Activated T-cell treated with anti-CD3 and anti-CD28 coated beads, Interleukin-2, amount 50 U/mL, for 4 hours (primary cell): ENCODE results near the gene NIPAL3. TPM values are rescaled to one million over a fixed set of nuclear protein-coding genes. Genes with fewer than 3 reads are reported as not detected.
A peak's percentile ranks its signal among the peaks of the same experiment; 100 is the strongest.
"Not testable (repeated sequence)": the region's sequence is repeated elsewhere in the genome, so short reads cannot be mapped to it uniquely, and the experiment has no call there.

Source experiments
- ATAC-seq, 2 donors: fragments of 200-7000 bp; cut with Tn5 transposase; one replicate each; pipeline ENCODE4 v1.10.0; 2021
- DNase-seq: peaks from one replicate; pipeline ENCODE4 v3.0.0-alpha.2; 2020
- H3K27me3 Mint-ChIP-seq: one replicate; pipeline ENCODE4 v1.8.0; 2021; ENCODE audit warnings: low read depth, mixed read lengths
- H3K36me3 Mint-ChIP-seq: one replicate; pipeline ENCODE4 v1.8.0; 2022; ENCODE audit warnings: mixed read lengths; ENCODE audit not compliant: insufficient read depth
- H3K4me1 Mint-ChIP-seq: one replicate; pipeline ENCODE4 v1.8.0; 2021; ENCODE audit warnings: low read depth, mixed read lengths
- H3K4me3 Mint-ChIP-seq: one replicate; pipeline ENCODE4 v1.8.0; 2021; ENCODE audit warnings: mild to moderate bottlenecking, moderate library complexity, mixed read lengths
- H3K9me3 Mint-ChIP-seq: one replicate; pipeline ENCODE4 v1.8.0; 2021; ENCODE audit warnings: mixed read lengths
- total RNA-seq, 3 donors: library from RNA; stranded (reverse); gene quantifications; one replicate each; pipeline ENCODE4 v1.2.1, GENCODE V29; 2021

NIPAL3 gene
- total RNA-seq, 3 donors from 2014 or later = 24.0 to 31.8 (median 26.8) TPM

GRCh38 chr1:24470592-24470991, 55.0 kb downstream of the NIPAL3 start:
- no peaks in the 10 kb centered on the region for H3K9me3 Mint-ChIP-seq
- H3K4me3 Mint-ChIP-seq = no peak overlapping the region
- H3K27me3 Mint-ChIP-seq = no peaks in the 10 kb centered on the region
- H3K36me3 Mint-ChIP-seq = peaks cover 34% of the 10 kb centered on the region
- ATAC-seq (no peak), DNase-seq (no peak)
- H3K4me1 Mint-ChIP-seq = peaks cover 9% of the 10 kb centered on the region

GRCh38 chr1:24472527-24473251, 57.1 kb downstream of the NIPAL3 start:
- DNase-seq (no peak), ATAC-seq (no peak)
- Mint-ChIP-seq H3K36me3 (peaks cover 26% of the 10 kb centered on the region), H3K9me3 (no peaks in the 10 kb centered on the region), H3K4me1 (peaks cover 16% of the 10 kb centered on the region), H3K27me3 (no peaks in the 10 kb centered on the region), H3K4me3 (no peak overlapping the region)

- ATAC-seq (no peak), DNase-seq (no peak)
- H3K36me3 Mint-ChIP-seq = peaks cover 16% of the 10 kb centered on the region
- no peaks in the 10 kb centered on the region for H3K27me3 Mint-ChIP-seq
- H3K9me3 Mint-ChIP-seq = no peaks in the 10 kb centered on the region
- H3K4me1 Mint-ChIP-seq = peaks cover 15% of the 10 kb centered on the region
- no peak overlapping the region for H3K4me3 Mint-ChIP-seq
Observed at GRCh38 chr1:24474193-24474592, 58.6 kb downstream of the NIPAL3 start.

- Mint-ChIP-seq H3K9me3 (no peaks in the 10 kb centered on the region), H3K4me1 (peaks cover 18% of the 10 kb centered on the region), H3K27me3 (no peaks in the 10 kb centered on the region), H3K4me3 (no peak overlapping the region), H3K36me3 (peaks cover 9% of the 10 kb centered on the region)
- DNase-seq (no peak), ATAC-seq (no peak)
Observed at GRCh38 chr1:24475700-24476099, 60.1 kb downstream of the NIPAL3 start.

GRCh38 chr1:24476571-24476970, 61.0 kb downstream of the NIPAL3 start:
- no peaks in the 10 kb centered on the region for H3K9me3 Mint-ChIP-seq
- H3K4me1 Mint-ChIP-seq = peaks cover 27% of the 10 kb centered on the region
- peaks cover 9% of the 10 kb centered on the region for H3K36me3 Mint-ChIP-seq
- H3K27me3 Mint-ChIP-seq = no peaks in the 10 kb centered on the region
- no peak for DNase-seq
- H3K4me3 Mint-ChIP-seq = no peak overlapping the region
- no peak for ATAC-seq

- Mint-ChIP-seq H3K4me1 (peaks cover 34% of the 10 kb centered on the region), H3K36me3 (peaks cover 8% of the 10 kb centered on the region), H3K4me3 (no peak overlapping the region), H3K9me3 (no peaks in the 10 kb centered on the region), H3K27me3 (no peaks in the 10 kb centered on the region)
- DNase-seq (no peak), ATAC-seq (no peak)
Observed at GRCh38 chr1:24477309-24477708, 61.7 kb downstream of the NIPAL3 start.

GRCh38 chr1:24481101-24481500, 65.5 kb downstream of the NIPAL3 start:
- H3K4me3 Mint-ChIP-seq = peak overlapping the region; percentile 52
- peaks cover 3% of the 10 kb centered on the region for H3K36me3 Mint-ChIP-seq
- no peaks in the 10 kb centered on the region for H3K27me3 Mint-ChIP-seq
- peaks cover 62% of the 10 kb centered on the region for H3K4me1 Mint-ChIP-seq
- peak; percentile 51 for DNase-seq
- ATAC-seq = peak; percentile 81 to 87
- H3K9me3 Mint-ChIP-seq = no peaks in the 10 kb centered on the region

GRCh38 chr1:24481843-24482610, 66.4 kb downstream of the NIPAL3 start:
- Mint-ChIP-seq H3K36me3 (peaks cover 3% of the 10 kb centered on the region), H3K9me3 (no peaks in the 10 kb centered on the region), H3K4me3 (peak overlapping the region; percentile 52), H3K27me3 (no peaks in the 10 kb centered on the region), H3K4me1 (peaks cover 65% of the 10 kb centered on the region)
- ATAC-seq (peak; percentile 33 to 37), DNase-seq (no peak)

- Mint-ChIP-seq H3K4me3 (no peak overlapping the region), H3K36me3 (no peaks in the 10 kb centered on the region), H3K27me3 (no peaks in the 10 kb centered on the region), H3K9me3 (no peaks in the 10 kb centered on the region), H3K4me1 (peaks cover 72% of the 10 kb centered on the region)
- DNase-seq = no peak
- ATAC-seq = peak; percentile 9 to 27
Observed at GRCh38 chr1:24483441-24483840, 67.8 kb downstream of the NIPAL3 start.

GRCh38 chr1:24484199-24484598, 68.6 kb downstream of the NIPAL3 start:
- Mint-ChIP-seq H3K4me1 (peaks cover 79% of the 10 kb centered on the region), H3K27me3 (no peaks in the 10 kb centered on the region), H3K36me3 (no peaks in the 10 kb centered on the region), H3K4me3 (no peak overlapping the region), H3K9me3 (no peaks in the 10 kb centered on the region)
- DNase-seq (no peak), ATAC-seq (no peak)

- no peak for ATAC-seq
Observed at GRCh38 chr1:24486331-24487065, 70.9 kb downstream of the NIPAL3 start.

GRCh38 chr1:24487455-24487854, 71.9 kb downstream of the NIPAL3 start:
- peak overlapping the region; percentile 34 for H3K4me3 Mint-ChIP-seq
- H3K27me3 Mint-ChIP-seq = no peaks in the 10 kb centered on the region
- H3K36me3 Mint-ChIP-seq = peaks cover 5% of the 10 kb centered on the region
- DNase-seq = no peak
- H3K9me3 Mint-ChIP-seq = no peaks in the 10 kb centered on the region
- no peak for ATAC-seq
- H3K4me1 Mint-ChIP-seq = peaks cover 67% of the 10 kb centered on the region

More at GRCh38 chr1:24486331-24487065, 70.9 kb downstream of the NIPAL3 start:
- no peaks in the 10 kb centered on the region for H3K9me3 Mint-ChIP-seq
- peak overlapping the region; percentile 34 for H3K4me3 Mint-ChIP-seq
- H3K27me3 Mint-ChIP-seq = no peaks in the 10 kb centered on the region
- no peak for DNase-seq
- peaks cover 2% of the 10 kb centered on the region for H3K36me3 Mint-ChIP-seq
- H3K4me1 Mint-ChIP-seq = peaks cover 74% of the 10 kb centered on the region

- Mint-ChIP-seq H3K4me1 (peaks cover 61% of the 10 kb centered on the region), H3K4me3 (peak overlapping the region; percentile 42)
- ATAC-seq (peak; percentile 90 to 91), DNase-seq (peak; percentile 62)
- not testable (repeated sequence) for H3K27me3 Mint-ChIP-seq, H3K36me3 Mint-ChIP-seq, H3K9me3 Mint-ChIP-seq
Observed at GRCh38 chr1:24488159-24488558, 72.6 kb downstream of the NIPAL3 start.

- no peak for DNase-seq
- Mint-ChIP-seq H3K4me3 (no peak overlapping the region), H3K36me3 (peaks cover 5% of the 10 kb centered on the region), H3K9me3 (no peaks in the 10 kb centered on the region), H3K4me1 (peaks cover 46% of the 10 kb centered on the region), H3K27me3 (no peaks in the 10 kb centered on the region)
- ATAC-seq = no peak
Observed at GRCh38 chr1:24489674-24490073, 74.1 kb downstream of the NIPAL3 start.
